HL-60/S4 treated with retinoic acid at 250 ng/mL for 4 days and 3 days (cell line): ENCODE data around the gene HAGHL.

Experiments
- in situ Hi-C: fragments of 300-500 bp; cut with MboI; formaldehyde crosslinking; loops from 2 replicates; pipeline ENCODE4 v1.7.0; 2022; ENCODE audit warnings: low sequenced_read_pairs

The HAGHL gene

DNA sequence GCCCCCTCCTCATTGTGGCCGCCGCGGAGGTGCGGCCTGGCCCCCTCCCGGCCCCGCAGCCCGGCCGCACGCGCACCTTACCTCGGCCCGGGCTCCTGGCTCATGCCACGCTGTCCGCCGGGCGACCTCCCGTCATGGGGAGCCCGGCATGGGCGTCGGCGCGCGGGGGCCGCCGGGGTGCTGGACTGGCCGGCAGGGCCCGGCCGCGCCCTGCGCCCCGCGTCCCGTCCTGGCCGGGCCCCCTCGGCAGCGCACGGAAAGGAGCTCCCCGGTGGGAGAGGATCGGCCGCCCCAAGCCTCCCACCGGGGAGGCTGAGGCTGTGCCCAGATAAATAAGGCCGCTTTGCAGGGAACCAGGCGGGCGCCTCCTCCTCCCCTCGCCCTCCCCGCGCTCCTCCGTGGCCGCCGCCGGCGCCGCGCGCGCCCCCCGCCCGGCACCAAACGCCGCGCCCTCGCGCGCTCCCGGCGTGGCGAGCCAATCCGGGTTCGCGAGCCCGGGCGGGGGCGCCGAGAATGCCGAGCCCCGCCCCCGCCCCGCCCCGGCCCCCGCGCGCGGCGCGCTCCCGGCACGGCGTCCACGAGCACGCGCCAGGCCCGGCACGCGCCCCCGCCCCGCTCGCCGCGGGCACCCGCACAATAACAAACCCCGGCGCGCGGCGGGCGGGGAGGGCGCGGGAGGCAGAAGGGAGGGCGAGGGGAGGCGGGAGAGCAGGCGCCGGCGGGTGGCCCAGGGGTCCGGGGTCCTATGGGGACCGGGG is 21.3 kb upstream of the HAGHL start, which contains the start of gene FBXL16:
TSS of gene FBXL16 (minus strand) at position 371 of the 758 bp plus-strand sequence. CDS start 8,396 bp downstream, outside the sequence.
- in situ Hi-C loops, result loop anchor here (25.0 kb wide), 1 partner anchor 357 kb away; the partner anchor contains the start of gene SSTR5

DNA sequence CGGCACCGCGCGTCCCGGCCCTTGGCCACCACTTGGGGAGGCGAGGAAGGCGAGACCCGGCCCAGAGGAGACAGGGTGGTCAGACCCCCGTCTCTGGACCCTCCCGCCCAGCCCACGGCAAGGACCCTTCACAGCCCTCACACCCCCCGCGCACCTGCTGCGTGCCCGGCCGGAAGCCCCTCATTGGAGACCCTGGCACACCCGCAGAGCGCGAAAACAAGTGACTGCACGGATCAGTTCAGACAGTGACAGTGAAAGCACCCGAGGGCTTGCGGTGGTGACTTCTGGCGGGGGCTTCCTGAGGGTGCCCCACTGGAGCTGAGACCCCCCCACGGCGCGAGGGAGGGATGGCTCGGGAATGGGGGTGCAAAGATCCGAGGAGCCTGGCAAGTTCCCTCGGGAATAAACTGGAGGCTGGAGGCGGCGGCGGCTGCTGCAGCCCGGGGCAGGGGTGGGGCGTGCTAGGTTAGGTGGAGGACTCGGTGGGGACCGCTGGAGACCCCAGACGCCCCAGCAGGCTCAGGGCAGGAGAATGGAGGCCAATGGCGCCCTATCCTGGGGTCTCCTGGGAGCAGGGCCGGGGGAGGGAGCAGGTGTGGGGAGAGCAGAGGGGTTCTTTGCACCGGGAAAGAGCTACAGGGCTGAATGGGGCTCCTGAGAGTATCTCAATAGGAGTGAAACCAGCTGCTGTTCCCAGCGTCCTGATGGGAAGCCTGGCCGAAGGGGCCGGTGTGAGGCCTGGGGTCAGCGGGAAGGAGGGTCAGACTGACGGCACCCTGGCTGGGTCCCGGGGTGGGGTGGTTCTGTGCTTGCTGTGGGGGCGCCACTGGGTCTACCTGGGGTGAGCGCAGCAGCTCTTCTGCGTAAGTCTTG is 20.5 kb upstream of the HAGHL start:
- in situ Hi-C loops, result loop anchor here (25.0 kb wide), 1 partner anchor 356 kb away; the partner anchor contains the start of gene SSTR5

DNA sequence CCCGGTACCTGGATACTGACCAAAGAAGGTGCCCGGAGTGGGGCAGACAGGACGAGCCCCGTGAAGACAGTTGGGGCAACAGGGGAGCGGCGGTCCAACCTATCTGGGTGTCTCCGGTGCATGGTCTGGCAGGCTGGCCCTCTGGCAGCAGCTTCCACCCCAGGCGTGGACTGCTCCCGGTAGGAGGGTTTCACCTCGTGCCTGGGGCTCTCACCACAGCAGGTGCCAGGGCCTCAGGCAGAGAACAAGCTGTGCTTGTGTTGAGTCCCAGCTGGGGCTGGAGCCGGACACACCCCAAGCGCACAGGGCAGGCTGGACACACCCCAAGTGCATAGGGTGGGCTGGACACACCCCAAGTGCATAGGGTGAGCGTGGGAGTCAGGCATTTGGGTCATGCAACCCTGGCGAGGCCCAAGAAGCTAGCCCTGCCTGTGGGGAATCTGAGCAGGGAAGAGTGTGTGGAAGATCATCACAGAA is 19.8 kb upstream of the HAGHL start:
- in situ Hi-C loops, result loop anchor here (25.0 kb wide), 1 partner anchor 355 kb away; the partner anchor contains the start of gene SSTR5

DNA sequence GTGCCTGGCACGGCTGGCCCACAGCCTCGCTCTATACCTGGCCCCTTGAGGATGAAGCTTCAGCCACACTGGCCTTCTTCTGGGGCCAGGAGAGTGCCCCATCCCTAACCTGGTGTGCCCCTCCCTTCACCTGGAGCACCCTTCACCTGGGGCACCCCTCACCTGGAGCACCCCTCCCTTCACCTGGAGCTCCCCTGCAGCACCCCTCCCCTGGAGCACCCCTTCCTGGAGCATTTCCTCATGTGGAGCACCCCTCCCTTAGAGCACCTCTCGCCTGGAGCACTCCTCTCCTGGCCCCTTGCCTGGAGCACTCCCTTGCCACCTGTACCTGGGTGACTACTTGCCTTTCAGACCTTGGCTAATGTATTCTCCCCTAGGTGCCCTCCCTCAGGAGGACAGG is 18.9 kb upstream of the HAGHL start:
- in situ Hi-C loops, result loop anchor here (25.0 kb wide), 1 partner anchor 354 kb away; the partner anchor contains the start of gene SSTR5

DNA sequence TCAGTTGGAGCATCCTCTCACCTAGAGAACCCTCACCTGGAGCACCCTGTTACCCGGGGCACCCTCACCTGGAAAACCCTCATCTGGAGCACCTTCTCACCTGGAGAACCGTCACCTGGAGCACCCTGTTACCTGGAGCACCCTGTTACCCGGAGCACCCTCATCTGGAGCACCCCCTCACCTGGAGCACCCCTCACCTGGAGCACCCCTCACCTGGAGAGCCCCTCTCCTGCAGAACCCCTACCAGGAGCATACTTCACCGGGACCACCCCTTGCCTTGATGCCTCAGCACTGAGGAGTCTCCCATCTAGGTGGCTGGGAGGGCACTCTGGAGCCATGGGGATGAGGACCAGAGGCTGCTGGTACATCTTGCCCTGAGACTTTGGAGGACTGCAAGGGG is 17.9 kb upstream of the HAGHL start:
- in situ Hi-C loops, result loop anchor here (25.0 kb wide), 1 partner anchor 353 kb away; the partner anchor contains the start of gene SSTR5

DNA sequence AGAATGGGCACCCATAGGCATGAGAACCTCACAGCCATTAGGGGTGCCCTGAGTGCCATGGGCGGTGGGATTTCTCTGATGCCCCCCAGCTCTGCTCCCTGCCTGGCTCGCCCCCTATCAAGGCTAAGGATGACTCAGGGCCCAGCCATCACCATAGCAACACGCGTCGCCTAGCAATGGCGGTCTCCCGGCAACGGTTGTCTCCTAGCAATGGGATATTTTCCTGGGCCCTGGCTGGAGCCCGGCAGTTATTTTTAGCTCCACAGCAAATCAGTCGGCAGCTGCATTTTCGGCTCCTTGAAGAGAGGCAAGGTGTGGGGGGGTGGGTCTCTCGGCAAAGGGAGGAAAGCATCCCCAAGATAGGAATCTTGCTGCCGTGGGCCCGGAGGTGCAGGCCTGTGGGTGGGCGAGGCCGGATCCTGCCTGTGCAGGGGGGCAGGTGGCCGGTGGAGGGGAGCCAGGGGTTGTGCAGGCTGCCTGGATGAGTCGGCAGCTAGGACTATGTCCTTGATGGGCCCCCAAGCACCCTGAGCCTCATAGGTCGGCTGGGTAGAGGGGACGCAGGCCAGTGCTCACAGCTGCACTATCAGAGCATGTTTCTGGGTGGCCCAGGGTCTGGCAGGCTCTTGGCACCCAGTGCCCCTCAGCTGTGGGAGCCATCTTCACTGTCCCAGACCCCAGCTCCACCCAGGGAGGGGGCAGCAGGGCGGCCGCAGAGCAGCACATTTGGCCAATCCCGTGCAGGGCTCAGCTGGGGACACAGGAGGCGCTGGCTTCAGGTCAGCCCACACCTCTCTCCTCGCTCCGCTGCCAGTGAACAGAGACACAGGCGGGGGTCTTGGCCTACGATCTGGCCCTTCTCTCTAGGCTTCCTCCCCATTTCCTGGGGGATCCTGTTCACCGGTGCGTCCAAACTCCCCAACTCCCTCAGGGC is 17.1 kb upstream of the HAGHL start:
- in situ Hi-C loops, result loop anchor here (25.0 kb wide), 1 partner anchor 352 kb away; the partner anchor contains the start of gene SSTR5

DNA sequence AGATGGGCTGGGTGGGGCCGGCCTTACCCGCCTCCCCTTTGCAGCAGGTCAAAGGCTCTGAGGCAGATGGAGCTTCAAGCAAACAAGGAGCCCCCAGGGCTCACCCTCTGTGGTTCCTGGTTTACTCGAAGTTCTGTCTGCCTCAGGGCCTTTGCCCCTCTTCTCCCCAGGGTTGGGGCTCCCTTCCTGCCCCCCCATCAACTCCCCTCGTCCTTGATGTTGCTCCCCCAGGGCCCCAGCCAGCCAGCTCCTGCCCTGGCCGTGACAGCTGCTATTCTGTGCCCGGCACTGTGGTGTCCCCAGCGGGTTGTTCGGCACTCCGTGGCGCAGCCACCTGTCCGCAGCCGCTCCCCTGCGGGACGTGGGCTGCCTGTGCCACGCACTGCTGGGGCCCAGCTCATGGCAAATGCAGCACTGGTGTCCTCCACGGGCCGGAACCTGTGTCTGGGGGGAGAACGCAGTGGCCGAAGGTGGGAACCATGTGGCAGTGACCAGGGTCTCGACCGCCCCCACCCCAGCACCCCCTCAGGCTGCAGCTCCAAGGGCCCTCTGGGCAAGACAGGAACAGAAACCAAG is 16.3 kb upstream of the HAGHL start:
- in situ Hi-C loops, result loop anchor here (25.0 kb wide), 1 partner anchor 352 kb away; the partner anchor contains the start of gene SSTR5

DNA sequence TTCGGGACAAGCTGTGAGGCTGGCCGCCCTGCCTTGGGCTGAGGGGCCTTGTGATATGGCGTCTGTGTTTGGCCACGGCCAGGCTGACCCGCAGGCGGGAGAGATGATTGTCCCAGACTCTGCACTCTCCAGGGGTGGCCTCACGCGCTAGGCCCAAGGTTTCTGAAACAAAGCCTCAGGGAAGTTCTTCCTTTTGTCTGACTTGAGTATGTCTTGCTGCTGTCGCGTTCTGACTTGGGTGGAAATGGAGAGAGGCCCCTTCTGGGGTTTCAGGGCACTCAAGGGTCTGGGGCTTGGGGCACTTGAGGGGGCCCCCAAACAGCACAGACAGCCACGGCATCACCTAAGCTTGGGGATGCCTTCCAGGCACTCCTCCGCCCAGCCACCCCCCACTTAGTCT is 15.8 kb upstream of the HAGHL start:
- in situ Hi-C loops, result loop anchor here (25.0 kb wide), 1 partner anchor 351 kb away; the partner anchor contains the start of gene SSTR5

DNA sequence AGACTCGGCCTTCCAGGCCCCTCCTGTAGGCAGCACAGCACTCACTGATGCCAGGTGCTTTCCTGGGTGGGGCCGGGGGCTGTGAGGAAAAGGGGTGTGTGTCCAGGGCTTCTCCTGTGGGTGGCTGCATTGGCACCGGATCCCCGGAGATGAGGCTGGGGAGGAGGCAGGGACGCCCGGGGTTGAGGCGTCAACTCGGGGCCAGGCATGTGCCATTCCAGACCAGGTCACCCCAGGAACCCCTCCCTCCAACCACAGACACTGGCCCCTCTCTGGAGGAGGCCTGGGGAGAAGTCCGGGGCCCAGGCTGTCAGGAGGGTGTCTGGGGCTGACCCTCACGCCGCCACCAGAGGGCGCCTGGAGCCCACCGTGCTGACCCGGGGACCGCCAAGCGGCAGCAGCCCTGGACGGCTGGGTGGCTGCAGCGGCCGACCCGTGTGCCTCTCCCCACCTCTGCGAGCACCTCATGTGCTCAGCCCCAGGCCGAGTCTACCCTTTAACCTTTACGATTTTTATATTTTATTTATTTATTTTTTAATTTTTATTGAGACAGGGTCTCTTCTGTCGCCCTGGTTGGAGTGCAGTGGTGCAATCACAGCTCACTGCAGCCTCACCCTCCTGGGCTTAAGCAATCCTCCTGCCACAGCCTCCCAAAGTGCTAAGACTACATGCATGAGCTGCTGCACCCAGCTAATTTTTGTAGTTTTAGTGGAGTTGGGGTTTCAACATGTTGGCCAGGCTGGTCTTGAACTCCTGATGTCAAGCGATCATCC is 15.2 kb upstream of the HAGHL start:
- in situ Hi-C loops, result loop anchor here (25.0 kb wide), 1 partner anchor 351 kb away; the partner anchor contains the start of gene SSTR5

DNA sequence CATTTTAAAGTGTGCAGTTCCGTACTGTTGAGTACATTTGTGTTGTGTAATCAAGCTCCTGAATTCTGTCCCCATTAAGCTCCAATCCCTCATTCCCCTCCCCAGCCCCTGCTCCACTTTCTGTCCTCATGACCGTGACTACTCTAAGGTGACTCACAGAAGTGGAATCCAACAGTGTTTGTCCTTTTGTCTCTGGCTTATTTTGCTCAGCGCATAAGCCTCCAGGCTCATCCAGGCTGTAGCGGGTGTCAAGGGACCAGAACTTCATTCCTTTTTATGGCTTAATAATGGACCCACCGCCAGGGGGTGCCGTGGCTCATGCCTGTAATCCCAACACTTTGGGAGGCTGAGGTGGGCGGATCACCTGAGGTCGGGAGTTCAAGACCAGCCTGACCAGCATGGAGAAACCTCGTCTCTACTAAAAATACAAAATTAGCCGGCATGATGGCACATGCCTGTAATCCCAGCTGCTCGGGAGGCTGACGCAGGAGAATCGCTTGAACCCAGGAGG is 14.1 kb upstream of the HAGHL start:
- in situ Hi-C loops, result loop anchor here (25.0 kb wide), 1 partner anchor 350 kb away; the partner anchor contains the start of gene SSTR5

DNA sequence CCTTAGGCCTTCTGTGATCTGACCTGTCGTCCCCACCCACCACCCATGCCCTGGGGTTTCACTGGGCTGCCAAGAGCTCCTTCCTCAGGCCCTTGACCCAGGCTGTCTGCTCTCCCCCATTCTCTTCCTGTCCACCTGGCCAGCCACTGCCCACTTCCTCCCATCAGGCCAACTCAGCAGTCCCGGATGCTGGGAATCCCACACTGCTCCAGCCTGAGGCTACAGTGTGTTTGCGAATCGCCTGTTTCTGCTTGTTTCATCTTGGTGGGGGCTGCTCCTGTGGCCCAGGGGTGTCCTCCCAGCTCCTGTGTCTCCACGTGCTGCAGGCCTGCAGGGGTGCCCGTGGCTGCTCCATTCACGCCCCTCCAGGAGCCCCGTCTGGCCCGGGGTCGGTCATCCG is 12.8 kb upstream of the HAGHL start:
- in situ Hi-C loops, result loop anchor here (25.0 kb wide), 1 partner anchor 348 kb away; the partner anchor contains the start of gene SSTR5

DNA sequence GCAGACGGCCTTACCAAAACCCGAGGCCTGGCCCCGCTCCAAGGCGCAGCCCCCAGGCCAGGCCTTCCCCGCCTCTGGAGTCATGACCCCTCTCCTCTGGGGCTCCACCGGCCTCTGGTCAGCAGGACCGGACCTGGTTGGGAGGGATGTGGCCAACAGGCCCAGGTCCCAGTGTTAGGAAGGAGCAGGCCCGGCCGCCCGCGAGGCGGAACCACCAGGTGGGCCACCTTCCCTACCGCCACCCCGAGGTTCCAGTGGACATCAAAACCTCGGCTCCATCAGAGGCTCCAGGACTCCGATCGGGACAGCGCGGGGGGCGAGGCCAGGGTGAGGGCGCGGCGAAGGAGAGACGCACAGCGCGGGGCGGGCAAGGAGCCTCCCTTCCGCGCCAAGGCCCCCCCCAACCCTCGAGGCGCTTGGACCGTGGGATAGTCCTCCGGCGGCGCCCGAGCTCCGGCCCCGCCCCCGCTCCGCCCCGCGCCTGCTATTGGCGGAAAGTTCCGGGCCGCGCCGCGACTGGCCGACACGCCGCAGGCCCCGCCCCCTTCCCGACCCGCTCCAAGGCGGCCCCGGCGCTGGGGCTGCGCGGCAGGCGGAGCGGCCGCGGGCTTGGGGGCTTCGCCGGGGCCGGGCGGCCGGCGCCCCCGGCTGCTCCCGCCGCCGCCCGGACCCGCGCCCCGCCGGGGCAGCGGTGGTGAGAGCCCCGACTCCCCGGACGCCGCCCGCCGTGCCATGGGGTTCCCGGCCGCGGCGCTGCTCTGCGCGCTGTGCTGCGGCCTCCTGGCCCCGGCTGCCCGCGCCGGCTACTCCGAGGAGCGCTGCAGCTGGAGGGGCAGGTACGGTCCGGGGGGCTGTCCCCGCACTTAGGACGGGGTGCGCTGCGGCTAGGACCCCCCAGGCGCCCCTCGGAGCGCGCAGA is 12.1 kb upstream of the HAGHL start, which contains the start of gene METRN:
TSS of gene METRN (plus strand) at position 561 of the 919 bp plus-strand sequence. CDS start at position 733, 172 bp downstream.
- in situ Hi-C loops, result loop anchor here (25.0 kb wide), 1 partner anchor 347 kb away; the partner anchor contains the start of gene SSTR5

DNA sequence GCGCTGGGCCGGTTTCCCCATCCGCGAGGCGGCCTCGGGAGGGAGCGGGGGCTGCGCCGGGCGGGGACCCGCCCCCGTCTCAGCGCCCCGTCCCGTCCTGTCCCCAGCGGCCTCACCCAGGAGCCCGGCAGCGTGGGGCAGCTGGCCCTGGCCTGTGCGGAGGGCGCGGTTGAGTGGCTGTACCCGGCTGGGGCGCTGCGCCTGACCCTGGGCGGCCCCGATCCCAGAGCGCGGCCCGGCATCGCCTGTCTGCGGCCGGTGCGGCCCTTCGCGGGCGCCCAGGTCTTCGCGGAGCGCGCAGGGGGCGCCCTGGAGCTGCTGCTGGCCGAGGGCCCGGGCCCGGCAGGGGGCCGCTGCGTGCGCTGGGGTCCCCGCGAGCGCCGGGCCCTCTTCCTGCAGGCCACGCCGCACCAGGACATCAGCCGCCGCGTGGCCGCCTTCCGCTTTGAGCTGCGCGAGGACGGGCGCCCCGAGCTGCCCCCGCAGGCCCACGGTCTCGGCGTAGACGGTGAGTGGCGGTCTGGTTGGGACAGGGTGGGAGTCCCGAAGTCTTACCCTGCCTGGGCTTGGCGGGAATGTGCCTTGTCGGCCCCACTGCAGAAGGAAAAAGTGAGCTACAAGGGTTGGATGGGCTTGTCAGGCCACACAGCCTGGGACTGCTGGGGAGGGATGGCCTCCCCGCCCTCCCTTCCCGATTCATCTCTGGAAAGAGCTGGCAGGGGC is 11.3 kb upstream of the HAGHL start:
- in situ Hi-C loops, result loop anchor here (25.0 kb wide), 1 partner anchor 347 kb away; the partner anchor contains the start of gene SSTR5

DNA sequence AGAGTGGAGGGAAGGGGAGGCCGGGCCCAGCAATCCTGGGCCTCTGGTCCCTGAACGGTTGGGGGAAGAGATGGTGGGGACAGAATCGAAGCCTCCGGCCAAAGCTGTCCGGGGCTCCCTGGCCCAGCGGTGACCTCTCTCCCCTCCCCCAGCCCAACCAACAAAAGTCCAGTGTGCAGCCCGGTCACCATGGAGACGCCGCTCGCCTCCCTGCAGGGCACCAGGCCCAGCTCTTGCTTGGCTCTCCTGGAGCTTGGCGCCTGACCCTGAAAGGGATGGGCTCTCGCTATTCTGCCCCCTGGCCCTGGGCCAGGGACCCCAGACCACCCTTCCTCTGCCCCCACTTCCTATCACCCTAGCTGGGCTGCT is 10.7 kb upstream of the HAGHL start:
- in situ Hi-C loops, result loop anchor here (25.0 kb wide), 1 partner anchor 346 kb away; the partner anchor contains the start of gene SSTR5

DNA sequence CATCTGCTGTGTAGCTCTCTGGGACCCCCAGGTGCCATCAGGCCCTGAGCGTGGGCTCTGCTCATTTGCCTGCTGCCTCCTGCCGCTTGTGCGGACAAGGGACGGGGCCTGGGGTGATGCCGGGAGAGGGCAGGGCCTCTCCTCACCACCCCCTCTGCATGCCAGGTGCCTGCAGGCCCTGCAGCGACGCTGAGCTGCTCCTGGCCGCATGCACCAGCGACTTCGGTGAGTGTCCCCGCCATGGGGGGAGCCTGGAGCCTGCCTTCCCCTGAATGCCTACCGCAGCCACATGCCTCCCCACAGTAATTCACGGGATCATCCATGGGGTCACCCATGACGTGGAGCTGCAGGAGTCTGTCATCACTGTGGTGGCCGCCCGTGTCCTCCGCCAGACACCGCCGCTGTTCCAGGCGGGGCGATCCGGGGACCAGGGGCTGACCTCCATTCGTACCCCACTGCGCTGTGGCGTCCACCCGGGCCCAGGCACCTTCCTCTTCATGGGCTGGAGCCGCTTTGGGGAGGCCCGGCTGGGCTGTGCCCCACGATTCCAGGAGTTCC is 10.1 kb upstream of the HAGHL start:
- in situ Hi-C loops, result loop anchor here (25.0 kb wide), 1 partner anchor 345 kb away; the partner anchor contains the start of gene SSTR5
